ENCODE measurements around the gene ACOT12. TPM values are rescaled to one million over a fixed set of nuclear protein-coding genes. Genes with fewer than 3 reads are reported as not detected.

Gene ACOT12
- total and polyA plus RNA-seq, 2 of the 13 experiments (the other 11 are each of a cell fraction or from before 2014, with no cell fraction given) = not detected

DNA sequence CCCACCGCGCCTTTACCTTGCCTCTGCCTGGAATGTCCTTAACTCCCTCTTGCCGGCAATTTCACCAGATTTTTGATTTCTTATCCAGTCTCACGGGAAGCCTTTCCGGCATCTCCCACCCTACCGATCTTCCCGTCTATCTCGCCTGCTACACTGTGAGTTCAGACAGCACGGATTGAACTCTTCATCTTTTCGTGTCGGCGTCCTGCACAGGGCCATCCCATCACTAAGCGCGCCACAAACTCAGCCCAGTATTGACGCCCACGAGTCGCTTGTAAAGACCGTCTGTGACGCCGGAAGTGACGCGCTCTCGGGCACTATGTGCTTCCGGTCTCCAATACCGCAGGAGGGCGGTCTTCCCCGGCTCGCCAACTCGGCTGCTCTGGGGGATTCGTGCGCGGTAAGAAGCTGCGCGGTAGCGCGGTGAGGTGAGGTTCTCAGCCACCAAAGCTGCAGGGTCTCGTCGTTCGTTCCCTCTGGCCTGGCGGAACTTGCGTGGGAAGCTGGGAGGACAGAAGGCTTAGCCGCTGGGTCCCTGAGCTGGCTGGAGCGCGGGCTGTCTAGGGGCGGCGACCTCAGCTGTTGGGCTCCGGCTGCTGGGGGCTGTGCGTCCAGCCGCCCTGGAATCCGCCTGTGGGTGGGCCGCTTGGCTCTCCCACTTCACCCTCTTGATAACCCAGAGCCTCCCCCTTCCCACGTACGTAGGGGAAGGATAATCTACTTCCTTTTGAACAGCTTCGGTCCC, 92.5 kb downstream of the ACOT12 start, which contains the start of gene ZCCHC9 (continued):
- TF ChIP-seq TCF12 (IDR thresholded peaks at IDR 0.05) (no peak), TCF12 (CRISPR knock-in tag; IDR thresholded peaks at IDR 0.05) (no peak; the same call in 1 of the 2 replicates), ZNF33A (CRISPR knock-in tag; IDR thresholded peaks at IDR 0.05; ENCODE audit: borderline replicate concordance) (peak; percentile 71; the same call in 1 of the 2 replicates), EP300 (IDR thresholded peaks at IDR 0.05; ENCODE audit: low read depth in 2 of 2, low read length in 2 of 2) (no peak; a peak in 1 of 4 replicates), EP300 (CRISPR knock-in tag; IDR thresholded peaks at IDR 0.05; ENCODE audit: borderline replicate concordance) (peak; percentile 39; the same call in 1 of the 2 replicates), MAZ (IDR thresholded peaks at IDR 0.05; ENCODE audit: borderline replicate concordance, low read depth, low read length) (no peak; the same call in 1 of the 2 replicates), MAZ (CRISPR knock-in tag; IDR thresholded peaks at IDR 0.05; ENCODE audit: low read depth) (peak; percentile 77), ZNF121 (CRISPR knock-in tag; IDR thresholded peaks at IDR 0.05) (peak; percentile 66), ZIK1 (CRISPR knock-in tag; IDR thresholded peaks at IDR 0.05; ENCODE audit: borderline replicate concordance, low read depth) (peak; percentile 78; the same call in 1 of the 2 replicates), ZNF263 (CRISPR knock-in tag; IDR thresholded peaks at IDR 0.05) (0 out of 2 replicates have a peak, but pooled peaks have one; percentile 39), ETS1 (CRISPR knock-in tag; IDR thresholded peaks at IDR 0.05) (no peak), CBX1 (IDR thresholded peaks at IDR 0.05; ENCODE audit: low read depth) (no peak), PREB (CRISPR knock-in tag; IDR thresholded peaks at IDR 0.05) (no peak), ZNF550 (CRISPR knock-in tag; IDR thresholded peaks at IDR 0.05; ENCODE audit: borderline replicate concordance) (no peak), HNRNPLL (IDR thresholded peaks at IDR 0.05; ENCODE audit: low read depth, low read length, poor library complexity, severe bottlenecking) (peak; percentile 85), NONO (IDR thresholded peaks at IDR 0.05) (no peak), NONO (CRISPR knock-in tag; conservative IDR thresholded peaks at IDR 0.05) (peak; percentile 93), LBX2 (CRISPR knock-in tag; IDR thresholded peaks at IDR 0.05; ENCODE audit: borderline replicate concordance) (peak; percentile 65; the same call in 1 of the 2 replicates), FIP1L1 (IDR thresholded peaks at IDR 0.05; ENCODE audit: borderline replicate concordance, insufficient read depth, low read depth, low read length) (no peak), MAFF (IDR thresholded peaks at IDR 0.05; ENCODE audit: low read depth, low read length) (no peak), RBM22 (optimal IDR thresholded peaks at IDR 0.05; ENCODE audit: low read length) (no peak), CC2D1A (CRISPR knock-in tag; IDR thresholded peaks at IDR 0.05) (no peak)
- TF ChIP-seq, protein P1, sequence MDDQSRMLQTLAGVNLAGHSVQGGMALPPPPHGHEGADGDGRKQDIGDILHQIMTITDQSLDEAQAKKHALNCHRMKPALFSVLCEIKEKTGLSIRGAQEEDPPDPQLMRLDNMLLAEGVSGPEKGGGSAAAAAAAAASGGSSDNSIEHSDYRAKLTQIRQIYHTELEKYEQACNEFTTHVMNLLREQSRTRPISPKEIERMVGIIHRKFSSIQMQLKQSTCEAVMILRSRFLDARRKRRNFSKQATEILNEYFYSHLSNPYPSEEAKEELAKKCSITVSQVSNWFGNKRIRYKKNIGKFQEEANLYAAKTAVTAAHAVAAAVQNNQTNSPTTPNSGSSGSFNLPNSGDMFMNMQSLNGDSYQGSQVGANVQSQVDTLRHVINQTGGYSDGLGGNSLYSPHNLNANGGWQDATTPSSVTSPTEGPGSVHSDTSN (CRISPR knock-in tag; IDR thresholded peaks at IDR 0.05; ENCODE audit: borderline replicate concordance) = 0 out of 2 replicates have a peak, but pooled peaks have one; percentile 20
- TF ChIP-seq, protein P2, sequence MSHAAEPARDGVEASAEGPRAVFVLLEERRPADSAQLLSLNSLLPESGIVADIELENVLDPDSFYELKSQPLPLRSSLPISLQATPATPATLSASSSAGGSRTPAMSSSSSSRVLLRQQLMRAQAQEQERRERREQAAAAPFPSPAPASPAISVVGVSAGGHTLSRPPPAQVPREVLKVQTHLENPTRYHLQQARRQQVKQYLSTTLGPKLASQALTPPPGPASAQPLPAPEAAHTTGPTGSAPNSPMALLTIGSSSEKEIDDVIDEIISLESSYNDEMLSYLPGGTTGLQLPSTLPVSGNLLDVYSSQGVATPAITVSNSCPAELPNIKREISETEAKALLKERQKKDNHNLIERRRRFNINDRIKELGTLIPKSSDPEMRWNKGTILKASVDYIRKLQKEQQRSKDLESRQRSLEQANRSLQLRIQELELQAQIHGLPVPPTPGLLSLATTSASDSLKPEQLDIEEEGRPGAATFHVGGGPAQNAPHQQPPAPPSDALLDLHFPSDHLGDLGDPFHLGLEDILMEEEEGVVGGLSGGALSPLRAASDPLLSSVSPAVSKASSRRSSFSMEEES (CRISPR knock-in tag; IDR thresholded peaks at IDR 0.05) = peak; percentile 35; the same call in 1 of the 2 replicates
